DND-41 (cell line): Measurements from ENCODE around the gene MSH3.

ENCODE experiments used
- ATAC-seq: fragments of 200-7000 bp; cut with Tn5 transposase; 3 replicates; pipeline ENCODE4 v1.9.1; 2021; ENCODE audit warnings: low read depth; ENCODE audit not compliant: insufficient read depth
- DNase-seq: peaks from one replicate; pipeline ENCODE4 v3.0.0-alpha.2; 2020
- H2AFZ ChIP-seq: 2 replicates; pipeline ENCODE4 v1.6.0; 2012; ENCODE audit warnings: low read depth, low read length
- H3K27ac ChIP-seq: 2 replicates; pipeline ENCODE4 v1.5.1; 2012; ENCODE audit warnings: low read length, inconsistent platforms
- H3K27me3 ChIP-seq: fragments of 200-600 bp; sonication (generic); 2 replicates; pipeline ENCODE4 v1.6.0; 2012; ENCODE audit warnings: low read length, mild to moderate bottlenecking, inconsistent platforms; ENCODE audit not compliant: insufficient read depth, poor library complexity
- H3K36me3 ChIP-seq: 2 replicates; pipeline ENCODE4 v1.5.1; 2012; ENCODE audit warnings: low read length, inconsistent platforms; ENCODE audit not compliant: insufficient read depth
- H3K4me1 ChIP-seq: 2 replicates; pipeline ENCODE4 v1.5.1; 2012; ENCODE audit warnings: mild to moderate bottlenecking, low read length; ENCODE audit not compliant: insufficient read depth
- H3K4me2 ChIP-seq: 2 replicates; pipeline ENCODE4 v1.6.0; 2012; ENCODE audit warnings: mild to moderate bottlenecking, moderate library complexity, low read length, inconsistent platforms; ENCODE audit not compliant: insufficient read depth
- H3K4me3 ChIP-seq, 2 experiments: fragments of 200-600 bp in 1 of 2; shearing (Covaris generic) in 1 of 2; 2 replicates each; pipeline ENCODE4 v1.5.1; 2012 to 2016; ENCODE audit warnings: inconsistent platforms in 2 of 2, low read length in 2 of 2, mild to moderate bottlenecking in 2 of 2, low read depth in 1 of 2, moderate library complexity in 1 of 2
- H3K79me2 ChIP-seq: 2 replicates; pipeline ENCODE4 v1.6.0; 2012; ENCODE audit warnings: low read length, inconsistent platforms; ENCODE audit not compliant: insufficient read depth
- H3K9ac ChIP-seq: 2 replicates; pipeline ENCODE4 v1.6.0; 2012; ENCODE audit warnings: low read depth, mild to moderate bottlenecking, inconsistent platforms, low read length, moderate library complexity
- H3K9me3 ChIP-seq: 2 replicates; pipeline ENCODE4 v1.5.1; 2012; ENCODE audit warnings: low read length, moderate library complexity, mild to moderate bottlenecking, inconsistent platforms; ENCODE audit not compliant: insufficient read depth, severe bottlenecking
- H4K20me1 ChIP-seq: 2 replicates; pipeline ENCODE4 v1.6.0; 2012; ENCODE audit warnings: low read length; ENCODE audit not compliant: insufficient read depth
- EZH2 ChIP-seq: IDR thresholded peaks from 3 replicates; pipeline ENCODE4 v1.6.1; 2012; ENCODE audit warnings: borderline replicate concordance, low read depth, mild to moderate bottlenecking, moderate library complexity, low read length, inconsistent platforms; ENCODE audit not compliant: severe bottlenecking
- TF ChIP-seq, protein P1 (sequence below): IDR thresholded peaks from 2 replicates; pipeline ENCODE4 v1.5.1; 2012; ENCODE audit warnings: borderline replicate concordance, low read length, moderate library complexity, mild to moderate bottlenecking; ENCODE audit not compliant: poor library complexity, severe bottlenecking; ENCODE audit errors: extremely low read depth

MSH3 gene

DNA sequence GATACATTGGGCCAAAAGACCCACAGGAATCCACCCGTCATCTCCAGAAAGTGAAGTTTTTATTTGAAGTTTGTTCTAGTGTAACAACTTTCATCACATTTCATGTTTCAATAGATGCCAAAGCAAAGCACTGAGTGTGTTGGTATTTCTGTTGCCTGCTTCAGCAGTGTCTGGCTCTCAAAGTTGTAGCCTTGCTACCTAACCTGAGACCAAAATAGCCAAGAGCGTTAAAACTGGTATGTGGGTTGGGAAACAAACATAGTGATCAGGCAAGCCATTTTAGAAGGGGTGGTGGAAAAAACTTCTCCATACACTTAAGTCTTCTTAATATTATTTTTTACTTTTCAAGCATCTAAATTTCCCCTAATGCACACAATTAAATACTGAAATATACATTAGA is 150.6 kb downstream of the MSH3 start:
- no peaks in the 10 kb centered on the region for H3K4me1 ChIP-seq
- no peak overlapping the region for H2AFZ ChIP-seq
- H4K20me1 ChIP-seq = no peaks in the 10 kb centered on the region
- H3K79me2 ChIP-seq = no peaks in the 10 kb centered on the region
- H3K27ac ChIP-seq = no peak overlapping the region
- DNase-seq (no peak), ATAC-seq (no peak)
- TF ChIP-seq, protein P1, sequence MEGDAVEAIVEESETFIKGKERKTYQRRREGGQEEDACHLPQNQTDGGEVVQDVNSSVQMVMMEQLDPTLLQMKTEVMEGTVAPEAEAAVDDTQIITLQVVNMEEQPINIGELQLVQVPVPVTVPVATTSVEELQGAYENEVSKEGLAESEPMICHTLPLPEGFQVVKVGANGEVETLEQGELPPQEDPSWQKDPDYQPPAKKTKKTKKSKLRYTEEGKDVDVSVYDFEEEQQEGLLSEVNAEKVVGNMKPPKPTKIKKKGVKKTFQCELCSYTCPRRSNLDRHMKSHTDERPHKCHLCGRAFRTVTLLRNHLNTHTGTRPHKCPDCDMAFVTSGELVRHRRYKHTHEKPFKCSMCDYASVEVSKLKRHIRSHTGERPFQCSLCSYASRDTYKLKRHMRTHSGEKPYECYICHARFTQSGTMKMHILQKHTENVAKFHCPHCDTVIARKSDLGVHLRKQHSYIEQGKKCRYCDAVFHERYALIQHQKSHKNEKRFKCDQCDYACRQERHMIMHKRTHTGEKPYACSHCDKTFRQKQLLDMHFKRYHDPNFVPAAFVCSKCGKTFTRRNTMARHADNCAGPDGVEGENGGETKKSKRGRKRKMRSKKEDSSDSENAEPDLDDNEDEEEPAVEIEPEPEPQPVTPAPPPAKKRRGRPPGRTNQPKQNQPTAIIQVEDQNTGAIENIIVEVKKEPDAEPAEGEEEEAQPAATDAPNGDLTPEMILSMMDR = no peak
- TF ChIP-seq EZH2 = no peak
- no peaks in the 10 kb centered on the region for H3K27me3 ChIP-seq
- H3K4me3 ChIP-seq = no peak overlapping the region
- no peaks in the 10 kb centered on the region for H3K9me3 ChIP-seq
- peaks cover 40% of the 10 kb centered on the region; the same call in 1 of the 2 replicates for H3K36me3 ChIP-seq
- no peak overlapping the region for H3K4me2 ChIP-seq
- no peak overlapping the region for H3K9ac ChIP-seq

DNA sequence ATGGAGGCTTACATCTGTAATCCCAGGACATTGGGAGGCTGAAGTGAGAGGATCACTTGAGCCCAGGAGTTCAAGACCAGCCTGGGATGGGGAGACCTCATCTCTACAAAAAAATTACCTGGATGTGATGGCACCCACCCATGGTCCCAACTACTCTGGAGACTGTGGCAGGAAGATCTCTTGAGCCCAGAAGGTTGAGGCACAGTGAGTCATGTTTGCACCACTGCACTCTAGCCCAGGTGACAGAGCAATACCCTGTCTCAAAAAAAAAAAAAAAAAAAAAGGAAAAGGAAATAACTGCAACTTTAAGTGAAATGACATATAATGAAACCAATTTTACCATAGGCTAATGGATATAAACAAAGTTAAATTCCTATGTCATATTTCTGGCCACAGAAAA is 152.5 kb downstream of the MSH3 start:
- no peak overlapping the region for H2AFZ ChIP-seq
- H3K4me2 ChIP-seq = no peak overlapping the region
- H3K27ac ChIP-seq = no peak overlapping the region
- TF ChIP-seq EZH2 = no peak
- TF ChIP-seq, protein P1 = no peak
- H3K9me3 ChIP-seq = no peaks in the 10 kb centered on the region
- ATAC-seq (no peak), DNase-seq (no peak)
- H3K4me3 ChIP-seq = no peak overlapping the region
- H3K9ac ChIP-seq = no peak overlapping the region
- peaks cover 27% of the 10 kb centered on the region; the same call in 1 of the 2 replicates for H3K36me3 ChIP-seq
- H4K20me1 ChIP-seq = no peaks in the 10 kb centered on the region
- no peaks in the 10 kb centered on the region for H3K79me2 ChIP-seq
- H3K4me1 ChIP-seq = no peaks in the 10 kb centered on the region
- H3K27me3 ChIP-seq = no peaks in the 10 kb centered on the region

DNA sequence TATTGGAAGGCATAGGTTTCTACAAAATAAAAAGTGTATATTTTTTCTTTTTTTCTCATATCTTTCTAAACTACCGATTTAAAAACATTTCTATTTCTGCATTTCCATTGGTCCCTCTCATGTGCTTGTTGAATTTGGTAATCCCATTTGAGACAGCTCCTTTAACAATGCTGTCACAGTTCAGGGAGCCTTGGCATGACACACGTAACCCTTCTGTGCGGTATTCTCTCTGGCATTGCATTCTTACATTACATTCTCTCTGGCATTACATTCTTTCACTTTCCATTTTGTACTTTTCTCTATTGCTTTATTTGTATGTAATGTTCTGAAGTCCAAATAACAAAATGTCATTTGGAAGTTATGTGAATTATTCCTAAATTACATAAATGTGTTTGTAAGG is 155.0 kb downstream of the MSH3 start:
- Histone ChIP-seq H3K79me2 (no peaks in the 10 kb centered on the region), H4K20me1 (no peaks in the 10 kb centered on the region), H3K4me2 (no peak overlapping the region), H3K27ac (no peak overlapping the region), H3K4me3 (no peak overlapping the region), H3K36me3 (peaks cover 28% of the 10 kb centered on the region; the same call in 1 of the 2 replicates), H3K9ac (no peak overlapping the region), H3K9me3 (no peaks in the 10 kb centered on the region), H2AFZ (no peak overlapping the region), H3K4me1 (no peaks in the 10 kb centered on the region), H3K27me3 (no peaks in the 10 kb centered on the region)
- TF ChIP-seq, protein P1 = no peak
- TF ChIP-seq EZH2 = no peak
- ATAC-seq = no peak
- no peak for DNase-seq

DNA sequence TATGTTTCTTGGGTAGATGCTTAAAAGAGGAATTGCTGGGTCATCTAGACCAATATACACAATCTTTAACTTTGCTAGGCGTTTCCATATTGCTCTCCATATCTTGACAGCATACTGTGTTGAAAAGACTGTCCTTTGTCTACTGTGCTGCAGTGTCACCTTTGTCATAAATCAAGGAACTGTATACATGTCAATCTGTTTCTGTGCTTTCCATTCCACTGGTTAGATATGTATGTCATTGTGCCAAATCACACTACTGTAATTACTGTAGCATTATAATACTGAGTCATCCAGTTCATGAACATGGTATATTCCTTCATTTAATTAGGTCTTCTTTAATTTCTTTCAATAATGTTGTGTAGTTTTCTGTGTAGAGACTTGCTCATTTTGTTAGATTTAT is 156.0 kb downstream of the MSH3 start:
- H3K4me3 ChIP-seq = no peak overlapping the region
- no peaks in the 10 kb centered on the region for H4K20me1 ChIP-seq
- no peaks in the 10 kb centered on the region for H3K27me3 ChIP-seq
- TF ChIP-seq EZH2 = no peak
- TF ChIP-seq, protein P1 = no peak
- H3K4me2 ChIP-seq = no peak overlapping the region
- no peak overlapping the region for H2AFZ ChIP-seq
- H3K9me3 ChIP-seq = no peaks in the 10 kb centered on the region
- no peak overlapping the region for H3K27ac ChIP-seq
- no peaks in the 10 kb centered on the region for H3K4me1 ChIP-seq
- DNase-seq (no peak), ATAC-seq (no peak)
- H3K36me3 ChIP-seq = peaks cover 27% of the 10 kb centered on the region; the same call in 1 of the 2 replicates
- H3K9ac ChIP-seq = no peak overlapping the region
- H3K79me2 ChIP-seq = no peaks in the 10 kb centered on the region
